Stomach smooth muscle (tissue), 2 donors: ENCODE measurements around the gene MOB2.

Experiments used
- H3K27ac ChIP-seq: one replicate; pipeline ENCODE4 v1.7.0; 2013; ENCODE audit warnings: mild to moderate bottlenecking, low read length, inconsistent platforms
- H3K27me3 ChIP-seq, 2 donors: one replicate each; pipeline ENCODE4 v1.7.0; 2013; ENCODE audit warnings: low read length in 2 of 2; ENCODE audit not compliant: insufficient read depth in 2 of 2, control insufficient read depth in 1 of 2
- H3K36me3 ChIP-seq, 2 donors: one replicate each; pipeline ENCODE4 v1.7.0; 2013; ENCODE audit warnings: low read length in 2 of 2; ENCODE audit not compliant: control insufficient read depth in 2 of 2, insufficient read depth in 2 of 2
- H3K4me1 ChIP-seq: one replicate; pipeline ENCODE4 v1.7.0; 2013; ENCODE audit warnings: low read length; ENCODE audit not compliant: control insufficient read depth, insufficient read depth
- H3K4me3 ChIP-seq, 2 donors: one replicate each; pipeline ENCODE4 v1.7.0; 2013; ENCODE audit warnings: low read length in 2 of 2
- H3K9ac ChIP-seq, 2 donors: one replicate each; pipeline ENCODE4 v1.7.0; 2013; ENCODE audit warnings: low read length in 2 of 2, mild to moderate bottlenecking in 1 of 2
- H3K9me3 ChIP-seq, 2 donors: one replicate each; pipeline ENCODE4 v1.7.0; 2013; ENCODE audit warnings: low read length in 2 of 2; ENCODE audit not compliant: control insufficient read depth in 2 of 2
- donor health status: healthy.
- donor health status: Pancreatic carcinoma.

MOB2 gene

GRCh38 chr11:1447845-1448825, 38.4 kb downstream of the MOB2 start:
- H3K9ac ChIP-seq = no peak overlapping the region
- H3K27me3 ChIP-seq = peaks cover 2 to 5% of the 10 kb centered on the region in 2 donors
- no peaks in the 10 kb centered on the region for H3K36me3 ChIP-seq
- H3K9me3 ChIP-seq = no peaks in the 10 kb centered on the region
- H3K4me3 ChIP-seq = no peak overlapping the region
- no peaks in the 10 kb centered on the region for H3K4me1 ChIP-seq
- no peak overlapping the region for H3K27ac ChIP-seq

- Histone ChIP-seq H3K27me3 (peaks cover 5 to 9% of the 10 kb centered on the region in 2 donors), H3K36me3 (no peaks in the 10 kb centered on the region)
These were observed 40.0 kb downstream of the MOB2 start for GRCh38 chr11:1446623-1447022.

GRCh38 chr11:1445741-1446445, 40.7 kb downstream of the MOB2 start:
- H3K9ac ChIP-seq = no peak overlapping the region

More at GRCh38 chr11:1446623-1447022, 40.0 kb downstream of the MOB2 start:
- Histone ChIP-seq H3K4me1 (no peaks in the 10 kb centered on the region), H3K9me3 (no peaks in the 10 kb centered on the region), H3K4me3 (no peak overlapping the region), H3K27ac (no peak overlapping the region), H3K9ac (no peak overlapping the region)

GRCh38 chr11:1444823-1445422, 41.7 kb downstream of the MOB2 start:
- no peaks in the 10 kb centered on the region for H3K36me3 ChIP-seq
- H3K4me3 ChIP-seq = no peak overlapping the region
- peaks cover 5 to 9% of the 10 kb centered on the region in 2 donors for H3K27me3 ChIP-seq
- H3K9me3 ChIP-seq = no peaks in the 10 kb centered on the region
- no peak overlapping the region for H3K9ac ChIP-seq
- H3K4me1 ChIP-seq = no peaks in the 10 kb centered on the region
- H3K27ac ChIP-seq = no peak overlapping the region

More at GRCh38 chr11:1445741-1446445, 40.7 kb downstream of the MOB2 start:
- Histone ChIP-seq H3K4me1 (no peaks in the 10 kb centered on the region), H3K27ac (no peak overlapping the region), H3K9me3 (no peaks in the 10 kb centered on the region), H3K36me3 (no peaks in the 10 kb centered on the region), H3K27me3 (peaks cover 5 to 9% of the 10 kb centered on the region in 2 donors), H3K4me3 (no peak overlapping the region)

GRCh38 chr11:1444321-1444720, 42.3 kb downstream of the MOB2 start:
- no peaks in the 10 kb centered on the region for H3K36me3 ChIP-seq
- H3K9me3 ChIP-seq = no peaks in the 10 kb centered on the region
- no peak overlapping the region for H3K4me3 ChIP-seq
- no peaks in the 10 kb centered on the region for H3K4me1 ChIP-seq
- no peak overlapping the region for H3K9ac ChIP-seq
- no peak overlapping the region for H3K27ac ChIP-seq
- peaks cover 5 to 9% of the 10 kb centered on the region in 2 donors for H3K27me3 ChIP-seq

GRCh38 chr11:1443737-1444136, 42.8 kb downstream of the MOB2 start:
- Histone ChIP-seq H3K36me3 (no peaks in the 10 kb centered on the region), H3K9me3 (no peaks in the 10 kb centered on the region), H3K27me3 (peaks cover 7 to 11% of the 10 kb centered on the region in 2 donors), H3K4me1 (no peaks in the 10 kb centered on the region), H3K4me3 (no peak overlapping the region), H3K9ac (no peak overlapping the region), H3K27ac (no peak overlapping the region)

GRCh38 chr11:1442807-1443366, 43.7 kb downstream of the MOB2 start:
- H3K27me3 ChIP-seq = peaks cover 7 to 12% of the 10 kb centered on the region in 2 donors
- H3K9ac ChIP-seq = no peak overlapping the region
- no peaks in the 10 kb centered on the region for H3K4me1 ChIP-seq
- H3K9me3 ChIP-seq = no peaks in the 10 kb centered on the region
- H3K36me3 ChIP-seq = no peaks in the 10 kb centered on the region
- no peak overlapping the region for H3K27ac ChIP-seq
- H3K4me3 ChIP-seq = no peak overlapping the region

GRCh38 chr11:1442163-1442562, 44.4 kb downstream of the MOB2 start:
- H3K9ac ChIP-seq = no peak overlapping the region
- no peaks in the 10 kb centered on the region for H3K9me3 ChIP-seq
- no peak overlapping the region for H3K27ac ChIP-seq
- no peak overlapping the region for H3K4me3 ChIP-seq
- H3K27me3 ChIP-seq = peaks cover 10 to 15% of the 10 kb centered on the region in 2 donors
- no peaks in the 10 kb centered on the region for H3K36me3 ChIP-seq
- no peaks in the 10 kb centered on the region for H3K4me1 ChIP-seq

GRCh38 chr11:1440496-1440895, 46.1 kb downstream of the MOB2 start:
- Histone ChIP-seq H3K27ac (no peak overlapping the region), H3K9ac (no peak overlapping the region), H3K9me3 (no peaks in the 10 kb centered on the region), H3K36me3 (no peaks in the 10 kb centered on the region), H3K4me3 (no peak overlapping the region), H3K4me1 (peaks cover 3% of the 10 kb centered on the region), H3K27me3 (peaks cover 10 to 19% of the 10 kb centered on the region in 2 donors)

GRCh38 chr11:1440066-1440465, 46.5 kb downstream of the MOB2 start:
- H3K27me3 ChIP-seq = peaks cover 10 to 20% of the 10 kb centered on the region in 2 donors
- peaks cover 3% of the 10 kb centered on the region for H3K4me1 ChIP-seq
- no peak overlapping the region for H3K27ac ChIP-seq
- no peak overlapping the region for H3K9ac ChIP-seq
- no peak overlapping the region for H3K4me3 ChIP-seq
- H3K36me3 ChIP-seq = no peaks in the 10 kb centered on the region
- H3K9me3 ChIP-seq = no peaks in the 10 kb centered on the region
